ENCODE results near the gene LTBP1. TPM values are rescaled to one million over a fixed set of nuclear protein-coding genes. Genes with fewer than 3 reads are reported as not detected.

The LTBP1 gene, protein sequence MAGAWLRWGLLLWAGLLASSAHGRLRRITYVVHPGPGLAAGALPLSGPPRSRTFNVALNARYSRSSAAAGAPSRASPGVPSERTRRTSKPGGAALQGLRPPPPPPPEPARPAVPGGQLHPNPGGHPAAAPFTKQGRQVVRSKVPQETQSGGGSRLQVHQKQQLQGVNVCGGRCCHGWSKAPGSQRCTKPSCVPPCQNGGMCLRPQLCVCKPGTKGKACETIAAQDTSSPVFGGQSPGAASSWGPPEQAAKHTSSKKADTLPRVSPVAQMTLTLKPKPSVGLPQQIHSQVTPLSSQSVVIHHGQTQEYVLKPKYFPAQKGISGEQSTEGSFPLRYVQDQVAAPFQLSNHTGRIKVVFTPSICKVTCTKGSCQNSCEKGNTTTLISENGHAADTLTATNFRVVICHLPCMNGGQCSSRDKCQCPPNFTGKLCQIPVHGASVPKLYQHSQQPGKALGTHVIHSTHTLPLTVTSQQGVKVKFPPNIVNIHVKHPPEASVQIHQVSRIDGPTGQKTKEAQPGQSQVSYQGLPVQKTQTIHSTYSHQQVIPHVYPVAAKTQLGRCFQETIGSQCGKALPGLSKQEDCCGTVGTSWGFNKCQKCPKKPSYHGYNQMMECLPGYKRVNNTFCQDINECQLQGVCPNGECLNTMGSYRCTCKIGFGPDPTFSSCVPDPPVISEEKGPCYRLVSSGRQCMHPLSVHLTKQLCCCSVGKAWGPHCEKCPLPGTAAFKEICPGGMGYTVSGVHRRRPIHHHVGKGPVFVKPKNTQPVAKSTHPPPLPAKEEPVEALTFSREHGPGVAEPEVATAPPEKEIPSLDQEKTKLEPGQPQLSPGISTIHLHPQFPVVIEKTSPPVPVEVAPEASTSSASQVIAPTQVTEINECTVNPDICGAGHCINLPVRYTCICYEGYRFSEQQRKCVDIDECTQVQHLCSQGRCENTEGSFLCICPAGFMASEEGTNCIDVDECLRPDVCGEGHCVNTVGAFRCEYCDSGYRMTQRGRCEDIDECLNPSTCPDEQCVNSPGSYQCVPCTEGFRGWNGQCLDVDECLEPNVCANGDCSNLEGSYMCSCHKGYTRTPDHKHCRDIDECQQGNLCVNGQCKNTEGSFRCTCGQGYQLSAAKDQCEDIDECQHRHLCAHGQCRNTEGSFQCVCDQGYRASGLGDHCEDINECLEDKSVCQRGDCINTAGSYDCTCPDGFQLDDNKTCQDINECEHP (N-terminal part only)
- polyA plus RNA-seq (2011; rRNA removed): 30.4 and 42.5 TPM in 2 replicates
- polyA plus RNA-seq (2012; cell fraction: cytosol; rRNA removed): 7.5 and 7.9 TPM in 2 replicates
- polyA plus RNA-seq (2012; cell fraction: nucleus; rRNA removed): 13.4 and 18.1 TPM in 2 replicates
- 17.6 to 24.2 TPM (median 23.8 TPM) in 3 replicates for polyA plus RNA-seq (2017; fragmentation: RNase III; extraction: RNeasy Plus Mini Kit Qiagen cat#74134 plus additional on column Dnase treatment)
- polyA minus RNA-seq (2011; rRNA and poly(A)+ RNA removed): 73.4 and 79.3 TPM in 2 replicates

DNA sequence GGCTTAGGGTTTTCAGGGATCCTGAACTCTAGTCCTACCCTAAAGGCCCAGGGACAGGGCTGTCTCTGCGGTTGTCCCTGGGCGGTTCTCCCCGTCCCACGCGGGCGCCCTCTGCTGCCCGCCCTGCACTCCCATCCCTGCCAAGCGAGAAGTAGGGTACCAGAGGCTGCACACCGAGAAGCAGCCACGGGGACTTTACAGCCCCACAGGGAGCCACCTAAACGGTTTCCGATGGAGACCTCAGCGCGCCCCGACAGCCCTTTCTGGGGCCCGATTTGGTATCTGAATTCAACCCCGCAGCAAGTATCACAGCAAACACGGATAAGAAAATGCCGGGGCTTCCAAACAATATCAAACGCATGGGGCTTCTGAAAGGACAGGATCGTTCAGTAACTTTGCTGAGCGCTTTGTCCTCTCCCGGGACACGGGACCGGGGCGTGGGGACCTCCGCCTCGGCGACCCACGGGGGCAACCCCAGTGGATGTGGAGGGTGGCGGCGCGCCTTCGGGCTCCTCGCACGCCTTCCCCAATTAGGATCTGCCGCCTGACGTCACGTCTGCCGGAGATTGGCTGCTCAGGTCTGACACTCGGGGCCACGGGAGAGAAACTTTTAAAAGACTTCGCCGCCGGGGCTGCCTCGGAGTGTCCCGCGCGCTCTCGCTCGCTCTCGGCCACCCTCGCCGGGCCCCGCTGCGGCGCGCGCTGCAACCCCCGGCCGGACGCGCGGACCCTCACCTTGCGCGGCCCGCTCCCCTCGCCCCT, at the start of gene LTBP1:
LTBP1 (plus strand) TSS at position 640 of the 762 bp plus-strand sequence. CDS start 372 bp downstream, outside the sequence.
- H3K27ac ChIP-seq: peak within 1 kb of the TSS; percentile 94 to 96
- peak within 1 kb of the TSS; percentile 96 for H3K4me3 ChIP-seq
- peak; percentile 83 to 91 for DNase-seq (ENCODE audit: low read depth in 1 of 2, low spot score in 1 of 2)
- WGBS (ENCODE audit: missing lambda C conversion rate): 1% methylated on average over 43 of the region's 68 CpGs
- ATAC-seq: peak; percentile 82 to 95
- CTCF ChIA-PET: interaction anchor here (0.9 to 3.4 kb wide), 6 partner anchors 9 to 426 kb away, joined by 3 to 25 read pairs (median 7); no protein-coding TSS in a partner anchor
- POLR2A ChIA-PET: interaction anchor here (1.2 kb wide), 1 partner anchor 86 kb away, joined by 4 read pairs; no protein-coding TSS in a partner anchor
- TF ChIP-seq RFX5 (IDR thresholded peaks at IDR 0.05) (0 out of 2 replicates have a peak, but pooled peaks have one; percentile 49), SMC3 (IDR thresholded peaks at IDR 0.05) (peak; percentile 97), RAD21 (conservative IDR thresholded peaks at IDR 0.05 in 1 of 2, IDR thresholded peaks at IDR 0.05 in 1 of 2) (peak; percentile 81 to 88), HOXB5 (CRISPR knock-in tag; IDR thresholded peaks at IDR 0.05) (no peak), RCOR1 (IDR thresholded peaks at IDR 0.05; ENCODE audit: low read depth, low read length) (0 out of 2 replicates have a peak, but pooled peaks have one; percentile 76), MAZ (IDR thresholded peaks at IDR 0.05; ENCODE audit: borderline replicate concordance, low read depth, low read length) (no peak), JUN (IDR thresholded peaks at IDR 0.05) (peak in 1 of 2 experiments; percentile 39; a peak in 2 of 5 replicates), KDM1A (IDR thresholded peaks at IDR 0.05; ENCODE audit: low read depth) (no peak), MYC (IDR thresholded peaks at IDR 0.05; ENCODE audit: borderline replicate concordance, low read length) (peak; percentile 26; the same call in 1 of the 2 replicates), POLR2A (IDR thresholded peaks at IDR 0.05; ENCODE audit: low read length) (peak; percentile 56)
- TF ChIP-seq, protein P1, sequence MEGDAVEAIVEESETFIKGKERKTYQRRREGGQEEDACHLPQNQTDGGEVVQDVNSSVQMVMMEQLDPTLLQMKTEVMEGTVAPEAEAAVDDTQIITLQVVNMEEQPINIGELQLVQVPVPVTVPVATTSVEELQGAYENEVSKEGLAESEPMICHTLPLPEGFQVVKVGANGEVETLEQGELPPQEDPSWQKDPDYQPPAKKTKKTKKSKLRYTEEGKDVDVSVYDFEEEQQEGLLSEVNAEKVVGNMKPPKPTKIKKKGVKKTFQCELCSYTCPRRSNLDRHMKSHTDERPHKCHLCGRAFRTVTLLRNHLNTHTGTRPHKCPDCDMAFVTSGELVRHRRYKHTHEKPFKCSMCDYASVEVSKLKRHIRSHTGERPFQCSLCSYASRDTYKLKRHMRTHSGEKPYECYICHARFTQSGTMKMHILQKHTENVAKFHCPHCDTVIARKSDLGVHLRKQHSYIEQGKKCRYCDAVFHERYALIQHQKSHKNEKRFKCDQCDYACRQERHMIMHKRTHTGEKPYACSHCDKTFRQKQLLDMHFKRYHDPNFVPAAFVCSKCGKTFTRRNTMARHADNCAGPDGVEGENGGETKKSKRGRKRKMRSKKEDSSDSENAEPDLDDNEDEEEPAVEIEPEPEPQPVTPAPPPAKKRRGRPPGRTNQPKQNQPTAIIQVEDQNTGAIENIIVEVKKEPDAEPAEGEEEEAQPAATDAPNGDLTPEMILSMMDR (IDR thresholded peaks at IDR 0.05): peak; percentile 95
- TF ChIP-seq, protein P2, sequence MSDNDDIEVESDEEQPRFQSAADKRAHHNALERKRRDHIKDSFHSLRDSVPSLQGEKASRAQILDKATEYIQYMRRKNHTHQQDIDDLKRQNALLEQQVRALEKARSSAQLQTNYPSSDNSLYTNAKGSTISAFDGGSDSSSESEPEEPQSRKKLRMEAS (IDR thresholded peaks at IDR 0.05): peak; percentile 84; the same call in 1 of the 2 replicates
- TF ChIP-seq, protein P3, sequence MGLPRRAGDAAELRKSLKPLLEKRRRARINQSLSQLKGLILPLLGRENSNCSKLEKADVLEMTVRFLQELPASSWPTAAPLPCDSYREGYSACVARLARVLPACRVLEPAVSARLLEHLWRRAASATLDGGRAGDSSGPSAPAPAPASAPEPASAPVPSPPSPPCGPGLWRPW (IDR thresholded peaks at IDR 0.05): no peak
- TF ChIP-seq, protein P4, sequence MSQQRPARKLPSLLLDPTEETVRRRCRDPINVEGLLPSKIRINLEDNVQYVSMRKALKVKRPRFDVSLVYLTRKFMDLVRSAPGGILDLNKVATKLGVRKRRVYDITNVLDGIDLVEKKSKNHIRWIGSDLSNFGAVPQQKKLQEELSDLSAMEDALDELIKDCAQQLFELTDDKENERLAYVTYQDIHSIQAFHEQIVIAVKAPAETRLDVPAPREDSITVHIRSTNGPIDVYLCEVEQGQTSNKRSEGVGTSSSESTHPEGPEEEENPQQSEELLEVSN (IDR thresholded peaks at IDR 0.05; ENCODE audit: borderline replicate concordance, low read depth): peak; percentile 70; the same call in 1 of the 2 replicates
- FAIRE-seq: no peak
- peak within 1 kb of the TSS; percentile 81 for H3K4me2 ChIP-seq
- peaks cover 19% of the 10 kb centered on the region for H3K4me1 ChIP-seq
- H3K9me3 ChIP-seq: no peaks in the 10 kb centered on the region
